ENCODE data around the gene POP5. TPM values are rescaled to one million over a fixed set of nuclear protein-coding genes. Genes with fewer than 3 reads are reported as not detected.

The POP5 gene
- total RNA-seq, 3 donors from 2014 or later: 29.5 to 44.3 (median 37.7) TPM

DNA sequence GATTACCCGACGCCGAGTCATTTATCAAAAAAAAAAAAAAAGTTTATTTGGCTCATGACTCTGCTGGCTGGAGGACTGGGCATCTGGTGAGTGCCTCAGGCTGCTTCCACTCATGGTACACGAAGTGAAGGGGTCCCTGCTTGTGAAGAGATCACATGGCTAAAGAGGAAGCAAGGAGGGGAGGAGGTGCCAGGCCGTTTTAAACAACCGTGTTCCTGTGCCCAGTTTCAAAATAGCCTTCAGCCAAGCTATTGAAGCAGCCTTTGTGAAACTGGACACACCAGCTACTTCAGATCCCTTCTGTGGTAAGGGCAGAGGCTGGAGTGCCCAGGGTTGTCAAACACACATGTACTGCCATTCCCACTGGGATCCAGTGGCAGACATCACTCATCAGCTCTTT is 7.6 kb downstream of the POP5 start:
- H3K4me3 ChIP-seq: no peak overlapping the region
- intact Hi-C loops (cut with DNase I, micrococcal nuclease): no loop called here
- ATAC-seq (no peak), DNase-seq (no peak)
- H3K36me3 ChIP-seq (ENCODE audit: low read depth): peaks cover 19% of the 10 kb centered on the region
- TF ChIP-seq, protein P1, sequence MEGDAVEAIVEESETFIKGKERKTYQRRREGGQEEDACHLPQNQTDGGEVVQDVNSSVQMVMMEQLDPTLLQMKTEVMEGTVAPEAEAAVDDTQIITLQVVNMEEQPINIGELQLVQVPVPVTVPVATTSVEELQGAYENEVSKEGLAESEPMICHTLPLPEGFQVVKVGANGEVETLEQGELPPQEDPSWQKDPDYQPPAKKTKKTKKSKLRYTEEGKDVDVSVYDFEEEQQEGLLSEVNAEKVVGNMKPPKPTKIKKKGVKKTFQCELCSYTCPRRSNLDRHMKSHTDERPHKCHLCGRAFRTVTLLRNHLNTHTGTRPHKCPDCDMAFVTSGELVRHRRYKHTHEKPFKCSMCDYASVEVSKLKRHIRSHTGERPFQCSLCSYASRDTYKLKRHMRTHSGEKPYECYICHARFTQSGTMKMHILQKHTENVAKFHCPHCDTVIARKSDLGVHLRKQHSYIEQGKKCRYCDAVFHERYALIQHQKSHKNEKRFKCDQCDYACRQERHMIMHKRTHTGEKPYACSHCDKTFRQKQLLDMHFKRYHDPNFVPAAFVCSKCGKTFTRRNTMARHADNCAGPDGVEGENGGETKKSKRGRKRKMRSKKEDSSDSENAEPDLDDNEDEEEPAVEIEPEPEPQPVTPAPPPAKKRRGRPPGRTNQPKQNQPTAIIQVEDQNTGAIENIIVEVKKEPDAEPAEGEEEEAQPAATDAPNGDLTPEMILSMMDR (IDR thresholded peaks at IDR 0.05): no peak
- no peaks in the 10 kb centered on the region for H3K9me3 ChIP-seq
- no peaks in the 10 kb centered on the region for H3K4me1 ChIP-seq (ENCODE audit: low read depth)

DNA sequence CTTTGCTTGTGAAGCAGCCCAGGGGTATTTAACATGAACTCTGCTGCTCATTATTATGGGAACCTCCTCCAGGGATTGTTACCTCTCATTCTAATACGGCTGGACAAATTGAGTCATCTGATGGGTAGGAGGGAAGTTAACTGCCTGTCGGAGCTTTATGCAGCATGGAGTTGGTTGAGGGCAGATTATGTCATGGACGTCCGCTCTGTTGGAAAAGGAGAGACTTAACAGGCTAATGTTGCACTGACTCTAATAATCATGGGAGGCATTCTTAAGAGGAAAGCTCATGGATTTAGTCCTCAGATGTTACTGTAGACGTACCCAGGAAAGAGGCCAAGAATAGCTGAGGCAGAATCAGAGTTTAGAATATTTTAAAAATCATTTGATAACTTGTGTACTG is 9.9 kb downstream of the POP5 start:
- TF ChIP-seq, protein P1 (IDR thresholded peaks at IDR 0.05): no peak
- H3K4me1 ChIP-seq (ENCODE audit: low read depth): no peaks in the 10 kb centered on the region
- no peak overlapping the region for H3K4me3 ChIP-seq
- DNase-seq (no peak), ATAC-seq (no peak)
- no peaks in the 10 kb centered on the region for H3K9me3 ChIP-seq
- H3K36me3 ChIP-seq (ENCODE audit: low read depth): peaks cover 32% of the 10 kb centered on the region
- intact Hi-C loops (cut with DNase I, micrococcal nuclease): no loop called here

DNA sequence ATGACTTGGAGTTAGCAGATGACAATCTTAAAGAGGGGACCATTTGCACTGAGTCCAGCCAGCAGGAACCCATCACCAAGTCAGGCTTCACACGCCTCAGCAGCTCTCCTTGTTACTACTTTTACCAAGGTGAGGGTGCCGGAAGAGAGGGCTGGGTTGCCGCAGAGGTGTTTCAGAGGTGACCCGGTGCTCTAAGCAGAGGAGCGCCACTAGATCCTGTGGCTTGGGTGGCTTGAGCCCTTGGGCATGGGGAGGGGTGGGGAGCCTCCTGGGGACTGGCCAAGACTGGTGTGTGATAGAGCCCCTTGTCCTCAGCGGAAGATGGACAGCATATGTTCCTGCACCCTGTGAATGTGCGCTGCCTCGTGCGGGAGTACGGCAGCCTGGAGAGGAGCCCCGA is 17.7 kb downstream of the POP5 start:
- intact Hi-C loops (cut with DNase I, micrococcal nuclease): no loop called here
- no peak for ATAC-seq
- DNase-seq: no peak

DNA sequence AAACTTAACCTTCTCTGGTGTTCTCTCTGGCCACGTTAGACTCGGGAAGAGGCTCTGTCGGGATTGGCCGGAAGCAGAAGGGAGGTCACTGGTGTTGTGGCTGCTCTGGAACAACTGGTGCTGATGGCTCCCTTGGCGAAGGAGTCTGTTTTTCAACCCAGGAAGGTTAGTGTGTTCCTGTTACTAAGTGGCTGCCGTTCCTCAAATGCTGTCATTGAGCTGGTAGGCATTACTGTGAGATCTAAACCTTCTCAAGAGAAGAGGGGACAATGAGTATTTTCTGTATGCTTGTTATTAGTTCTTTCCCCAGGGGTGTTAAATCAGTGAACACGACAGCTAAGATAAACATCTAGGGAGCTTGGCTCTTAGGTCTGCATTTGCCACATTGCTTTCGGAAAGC is 18.3 kb downstream of the POP5 start:
- DNase-seq (no peak), ATAC-seq (no peak)
- no peaks in the 10 kb centered on the region for H3K4me1 ChIP-seq (ENCODE audit: low read depth)
- TF ChIP-seq, protein P1 (IDR thresholded peaks at IDR 0.05): no peak
- no peak overlapping the region for H3K4me3 ChIP-seq
- intact Hi-C loops (cut with DNase I, micrococcal nuclease): no loop called here
- no peaks in the 10 kb centered on the region for H3K9me3 ChIP-seq
- peaks cover 26% of the 10 kb centered on the region for H3K36me3 ChIP-seq (ENCODE audit: low read depth)

More for the DNA sequence above, 17.7 kb downstream of the POP5 start:
- Histone ChIP-seq H3K4me1 (ENCODE audit: low read depth) (no peaks in the 10 kb centered on the region), H3K9me3 (no peaks in the 10 kb centered on the region), H3K4me3 (no peak overlapping the region), H3K36me3 (ENCODE audit: low read depth) (peaks cover 26% of the 10 kb centered on the region)
- TF ChIP-seq, protein P1 (IDR thresholded peaks at IDR 0.05): no peak

DNA sequence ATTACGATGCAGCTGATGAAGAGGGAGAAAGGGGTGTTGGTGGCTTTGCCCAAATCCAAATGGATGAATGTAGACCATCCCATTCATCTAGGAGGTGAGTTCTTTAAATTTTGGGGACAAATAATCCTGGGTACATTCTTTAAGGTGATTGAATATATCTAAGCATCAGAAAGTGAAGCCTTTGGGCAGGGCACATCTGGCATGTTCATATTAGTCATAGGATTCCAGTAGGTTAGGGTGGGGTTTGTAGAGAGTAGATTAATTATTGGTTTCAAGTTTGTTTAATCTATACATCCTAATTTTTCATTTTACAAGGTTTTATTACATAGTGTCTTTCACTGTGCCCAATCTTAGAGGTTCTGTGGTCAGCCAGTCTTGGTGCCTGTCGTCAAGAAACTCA is 23.6 kb downstream of the POP5 start:
- Histone ChIP-seq H3K9me3 (no peaks in the 10 kb centered on the region), H3K4me3 (no peak overlapping the region), H3K4me1 (ENCODE audit: low read depth) (peaks cover 1% of the 10 kb centered on the region), H3K36me3 (ENCODE audit: low read depth) (peaks cover 4% of the 10 kb centered on the region)
- intact Hi-C loops (cut with DNase I, micrococcal nuclease): no loop called here
- DNase-seq: no peak
- TF ChIP-seq, protein P1 (IDR thresholded peaks at IDR 0.05): no peak
- no peak for ATAC-seq

DNA sequence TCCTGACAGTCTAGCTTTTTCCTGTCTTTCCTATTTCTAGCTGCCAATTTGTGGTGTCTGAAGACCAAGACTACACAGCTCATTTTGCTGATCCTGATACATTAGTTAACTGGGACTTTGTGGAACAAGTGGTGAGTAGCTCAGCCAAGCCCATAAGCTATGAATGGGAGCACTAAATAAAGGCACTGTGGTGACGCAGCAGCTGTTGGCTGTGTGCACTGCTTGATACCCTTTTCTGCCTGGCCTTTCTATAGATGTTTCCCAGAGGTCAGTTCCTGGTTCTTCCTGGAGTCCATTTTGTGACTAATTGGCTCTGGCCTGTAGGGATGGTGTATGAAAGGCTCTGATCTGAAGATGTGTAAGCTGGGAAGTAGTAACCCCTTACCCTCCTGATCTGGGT is 26.5 kb downstream of the POP5 start:
- peaks cover 4% of the 10 kb centered on the region for H3K36me3 ChIP-seq (ENCODE audit: low read depth)
- DNase-seq: no peak

More for the DNA sequence above, 26.5 kb downstream of the POP5 start:
- TF ChIP-seq, protein P1 (IDR thresholded peaks at IDR 0.05): no peak
- Histone ChIP-seq H3K4me3 (no peak overlapping the region), H3K9me3 (no peaks in the 10 kb centered on the region), H3K4me1 (ENCODE audit: low read depth) (peaks cover 26% of the 10 kb centered on the region)
- intact Hi-C loops (cut with DNase I, micrococcal nuclease): no loop called here
- no peak for ATAC-seq
